NCI-H1092 (cell line): ENCODE results near the gene CFAP20DC.
"Not testable (repeated sequence)": the region's sequence is repeated elsewhere in the genome, so short reads cannot be mapped to it uniquely, and the experiment has no call there.

ENCODE experiments used
- DNase-seq: peaks from one replicate; lab custom pipeline; 2025; lab: John Stamatoyannopoulos, UW

Gene CFAP20DC

DNA sequence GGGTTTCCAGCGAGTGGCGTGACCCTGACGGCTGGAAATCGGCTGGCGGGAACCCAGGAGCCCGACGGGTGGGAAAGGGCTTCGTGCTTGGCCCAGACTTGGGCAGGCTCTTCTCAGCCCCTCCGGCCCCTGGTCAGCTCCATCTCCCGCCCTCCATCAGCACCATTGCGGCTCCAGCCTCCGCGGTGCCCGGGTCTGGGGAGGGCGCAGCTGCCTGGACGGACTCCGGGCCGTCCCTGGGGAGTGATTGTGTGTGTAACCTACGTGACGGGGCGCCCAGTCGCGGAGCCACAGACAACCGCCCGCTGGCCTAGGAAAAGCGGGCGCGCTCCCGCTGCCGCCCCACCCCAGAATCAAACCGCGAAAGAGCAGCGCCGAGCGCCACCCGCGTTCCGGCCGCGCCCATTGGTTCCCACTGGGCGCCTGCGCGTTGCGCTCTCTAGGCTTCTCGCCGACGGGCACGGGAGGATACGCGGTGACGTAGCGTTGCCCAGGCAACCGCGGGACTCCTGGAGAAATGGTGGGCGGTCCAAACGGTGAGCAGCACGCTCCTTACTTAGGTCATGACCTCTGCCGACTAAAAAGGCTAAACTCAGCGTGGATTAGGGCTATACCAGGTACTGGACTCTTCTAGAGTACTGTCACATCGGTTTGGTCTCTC lies at the start of gene CFAP20DC:
CFAP20DC (minus strand) TSS at position 355 of the 661 bp plus-strand sequence. CDS start 394 bp downstream, outside the sequence.
- DNase-seq: peak; percentile 91

DNA sequence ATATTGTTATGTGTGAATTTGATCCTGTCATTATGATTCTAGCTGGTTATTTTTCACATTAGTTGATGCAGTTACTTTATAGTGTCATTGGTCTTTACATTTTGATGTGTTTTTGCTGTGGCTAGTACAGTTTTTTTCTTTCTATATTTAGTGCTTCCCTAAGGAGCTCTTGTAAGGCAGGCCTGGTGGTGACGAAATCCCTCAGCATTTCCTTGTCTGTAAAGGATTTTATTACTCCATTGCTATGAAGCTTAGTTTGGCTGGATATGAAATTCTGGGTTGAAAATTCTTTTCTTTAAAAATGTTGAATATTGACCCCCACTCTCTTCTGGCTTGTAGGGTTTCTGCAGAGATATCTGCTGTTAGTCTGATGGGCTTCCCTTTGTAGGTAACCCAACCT lies 48.7 kb upstream of the CFAP20DC start:
- not testable (repeated sequence) for DNase-seq

DNA sequence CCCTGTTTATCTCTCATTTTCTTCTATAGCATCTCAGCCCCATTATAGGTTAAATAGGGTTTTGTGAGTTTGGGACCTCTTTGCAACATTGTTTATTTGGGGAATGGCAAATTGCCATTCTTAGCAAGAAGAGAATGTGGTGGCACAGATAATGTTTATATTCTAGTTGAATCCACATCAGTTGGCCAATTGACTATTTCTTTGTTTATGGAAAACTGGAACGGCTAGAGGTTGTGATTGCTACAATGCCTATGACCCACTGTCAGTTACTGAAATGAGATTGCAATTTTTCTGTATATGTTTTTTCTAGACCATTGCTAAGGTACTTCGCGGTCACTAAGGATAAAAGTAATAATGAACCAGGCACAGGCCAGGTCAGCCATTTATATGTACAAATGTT lies 44.6 kb upstream of the CFAP20DC start:
- no peak for DNase-seq

DNA sequence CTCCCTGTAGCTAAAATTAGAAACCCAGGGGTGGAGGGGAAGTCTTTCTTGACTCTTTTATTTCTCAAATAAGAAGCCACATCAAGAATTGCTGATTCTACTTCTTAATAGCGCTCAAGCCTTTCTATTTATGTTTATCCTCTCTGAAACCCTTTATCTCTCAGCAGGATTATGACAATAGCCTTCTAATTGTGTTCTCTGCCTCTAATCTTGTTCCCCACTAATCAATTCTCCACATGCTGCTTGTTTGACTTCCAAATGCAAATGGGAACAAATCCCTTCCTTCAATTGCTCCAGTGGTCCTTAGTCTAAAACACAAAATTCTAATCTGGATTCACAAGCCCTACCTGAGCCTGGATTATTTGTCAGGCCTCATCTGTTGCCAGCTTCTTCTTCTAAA lies 43.7 kb upstream of the CFAP20DC start:
- no peak for DNase-seq

DNA sequence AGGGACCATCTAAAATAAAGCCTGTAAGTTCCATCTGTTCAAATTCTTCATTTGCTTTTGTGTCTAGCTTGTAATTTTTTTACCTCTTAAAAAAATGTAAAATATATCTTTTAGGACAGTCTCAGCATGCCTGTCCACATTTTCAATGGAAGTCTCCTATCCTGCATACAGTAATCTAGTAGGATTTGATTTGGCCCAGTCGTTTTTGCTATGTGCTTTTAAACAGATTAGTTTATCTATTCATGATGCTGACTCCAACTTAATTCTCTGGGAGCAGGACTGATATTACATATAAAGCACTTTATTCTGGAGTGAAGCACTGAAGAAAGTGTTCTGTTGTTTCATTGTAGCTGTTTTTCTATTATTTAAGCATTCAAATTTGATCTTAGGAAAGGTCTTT lies 38.9 kb upstream of the CFAP20DC start:
- no peak for DNase-seq

DNA sequence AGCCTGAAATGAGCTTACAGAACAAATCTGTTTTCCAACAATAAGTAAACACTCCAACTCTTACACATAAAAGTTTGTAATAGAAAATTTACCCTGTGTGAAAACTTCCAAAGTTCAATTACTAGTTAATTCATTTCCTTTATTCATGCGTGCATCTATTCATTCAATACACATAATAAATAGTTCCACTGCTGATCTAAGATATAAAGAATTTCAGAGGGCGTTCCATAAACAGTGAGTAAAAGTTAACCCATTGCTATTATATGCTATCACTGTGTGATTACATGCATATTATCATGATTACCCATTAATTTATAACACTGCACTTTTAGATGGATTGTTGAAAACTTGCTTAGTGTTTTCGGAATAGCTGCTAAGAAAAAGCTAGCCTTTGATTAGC lies 36.2 kb upstream of the CFAP20DC start:
- no peak for DNase-seq

DNA sequence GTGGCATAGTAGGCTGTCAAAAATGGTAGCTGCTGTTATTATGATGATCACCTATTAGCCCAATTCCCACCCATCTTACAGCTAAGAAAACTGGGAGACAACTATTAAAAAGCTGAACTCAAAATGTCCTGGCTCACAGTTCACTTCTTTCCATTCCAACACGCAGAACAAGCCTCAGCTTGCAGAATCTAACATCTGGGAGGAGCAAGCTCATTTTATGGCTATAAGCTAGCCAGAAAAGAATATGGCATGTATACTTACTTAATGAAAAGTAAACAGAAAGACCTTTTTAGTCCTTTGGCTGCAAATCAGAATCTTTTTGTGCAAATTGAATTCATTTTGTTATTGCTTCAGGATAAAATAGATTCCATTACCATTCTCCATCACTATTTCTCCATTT lies 34.8 kb upstream of the CFAP20DC start:
- no peak for DNase-seq

DNA sequence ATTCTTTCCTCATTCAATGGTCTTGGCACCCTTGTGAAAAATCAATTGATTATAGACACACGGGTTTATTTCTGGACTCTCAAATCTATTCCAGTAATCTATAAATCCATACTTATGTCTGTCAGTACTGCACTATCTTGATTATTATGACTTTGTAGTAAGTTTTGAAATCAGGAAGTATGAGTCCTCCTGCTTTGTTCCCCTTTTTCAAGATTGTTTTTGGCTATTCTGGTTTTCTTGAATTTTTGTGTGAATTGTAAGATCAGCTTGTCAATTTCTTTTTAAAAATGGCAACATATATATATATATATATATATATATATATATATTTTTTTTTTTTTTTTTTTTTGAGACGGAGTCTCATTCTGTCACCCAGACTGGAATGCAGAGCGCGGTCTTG lies 32.3 kb upstream of the CFAP20DC start:
- no peak for DNase-seq

DNA sequence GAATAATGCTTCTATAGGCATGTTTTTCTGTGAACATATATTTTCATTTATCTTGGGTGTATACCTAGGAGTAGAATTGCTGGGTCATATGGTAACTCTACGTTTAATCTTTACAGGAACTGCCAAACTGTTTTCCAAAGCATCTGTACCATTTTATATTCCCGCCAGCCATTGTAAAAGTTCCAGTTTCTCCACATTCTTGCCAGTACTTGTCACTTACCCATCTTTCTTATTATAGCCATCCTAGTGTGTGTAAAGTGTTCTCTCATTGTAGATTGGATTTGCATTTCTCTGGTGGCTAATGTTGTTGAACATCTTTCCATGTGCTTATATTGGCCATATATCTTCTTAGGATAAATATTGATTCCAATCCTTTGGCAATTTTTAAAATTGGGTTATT lies 31.2 kb upstream of the CFAP20DC start:
- DNase-seq: no peak

DNA sequence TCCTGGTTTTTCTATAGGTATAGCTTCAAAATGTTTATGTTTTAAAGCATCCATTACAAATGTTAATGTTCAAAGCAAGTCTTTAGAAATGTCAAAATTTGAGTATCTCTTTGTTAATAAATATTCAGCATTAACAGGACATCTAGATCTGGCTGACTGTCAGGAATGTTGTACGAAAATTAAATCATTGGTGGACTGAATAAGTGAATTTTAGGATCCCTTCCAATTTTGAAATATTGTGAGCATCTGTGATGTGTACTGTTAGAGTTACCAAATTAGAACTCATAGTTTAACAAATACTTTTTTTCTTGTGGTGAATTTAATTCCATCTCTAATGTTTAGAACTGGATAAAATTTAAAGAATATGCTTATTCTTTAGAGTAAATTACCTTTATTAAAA lies 30.1 kb upstream of the CFAP20DC start:
- no peak for DNase-seq

DNA sequence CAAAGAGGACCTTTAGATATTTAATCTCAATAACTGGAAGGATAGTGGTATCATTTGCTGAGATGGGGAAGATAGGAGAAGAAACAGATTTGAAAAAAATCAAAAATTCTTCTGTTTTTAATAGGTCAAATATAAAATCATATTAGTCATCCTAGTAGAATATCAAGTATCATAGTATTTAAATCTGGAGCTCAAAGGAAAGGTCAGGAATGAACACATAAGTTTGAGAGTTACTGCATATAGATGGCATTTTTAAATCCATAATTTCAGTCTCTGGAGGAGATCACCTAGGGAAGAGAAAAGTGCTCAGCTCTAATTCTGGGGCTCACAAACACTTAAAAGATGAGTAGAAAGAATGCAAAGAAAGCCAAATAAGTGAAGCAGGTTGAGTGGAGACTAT lies 24.9 kb upstream of the CFAP20DC start:
- DNase-seq: no peak

DNA sequence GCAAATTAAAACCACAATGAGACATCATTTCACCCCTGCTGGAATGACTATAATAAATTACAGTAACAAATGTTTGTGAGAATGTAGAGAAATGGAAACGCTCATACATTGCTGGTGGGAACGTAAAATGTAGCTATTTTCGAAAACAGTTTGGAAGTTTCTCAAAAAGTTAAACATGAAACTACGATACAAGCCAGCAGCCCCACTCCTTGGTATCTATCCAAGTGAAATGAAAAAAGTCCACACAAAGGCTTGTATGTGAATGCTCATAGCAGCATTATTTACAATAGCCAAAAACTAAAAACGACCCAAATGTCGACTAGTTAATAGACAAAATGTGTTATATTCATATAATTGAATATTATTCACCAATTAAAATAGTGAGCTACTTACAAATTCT lies 22.9 kb upstream of the CFAP20DC start:
- no peak for DNase-seq

DNA sequence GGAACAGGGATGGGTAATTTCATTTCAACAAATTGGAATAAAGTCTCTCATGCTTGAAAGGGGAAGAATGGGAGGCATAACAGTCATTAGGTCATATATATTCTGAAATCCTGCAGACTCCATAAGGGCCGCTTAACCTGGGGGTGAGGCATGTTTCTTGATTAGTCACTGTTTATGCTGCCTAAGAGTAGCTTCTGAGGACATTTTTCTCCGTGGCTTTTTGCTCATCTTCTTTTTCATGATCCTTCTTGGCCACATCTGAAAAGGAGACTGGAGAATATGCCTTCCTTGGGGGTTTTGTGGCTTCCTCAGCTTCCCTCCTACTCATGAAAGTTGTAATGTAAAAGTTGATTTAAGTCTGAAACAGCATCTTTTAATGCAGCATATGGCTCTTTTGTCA lies 20.0 kb upstream of the CFAP20DC start:
- no peak for DNase-seq

DNA sequence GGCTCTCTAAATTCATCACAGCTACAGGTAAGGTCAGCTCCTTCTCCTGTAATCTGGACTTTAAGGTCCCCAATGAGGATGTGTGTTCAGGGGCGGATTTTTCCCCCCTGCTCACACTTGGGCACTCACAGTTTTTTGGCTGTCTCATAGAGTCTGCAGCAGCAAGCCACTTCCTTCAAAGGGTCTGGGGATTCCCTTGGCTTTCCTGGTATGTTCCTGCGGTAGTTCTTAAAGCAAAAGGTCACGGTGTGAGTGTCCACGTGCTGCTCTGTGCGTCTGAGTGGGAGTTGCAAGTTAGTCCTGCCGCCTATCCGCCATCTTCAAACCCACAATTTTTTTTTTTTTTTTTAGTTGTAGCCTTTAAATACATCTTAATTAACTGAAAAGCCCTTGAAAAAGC lies 15.4 kb upstream of the CFAP20DC start:
- DNase-seq: no peak

DNA sequence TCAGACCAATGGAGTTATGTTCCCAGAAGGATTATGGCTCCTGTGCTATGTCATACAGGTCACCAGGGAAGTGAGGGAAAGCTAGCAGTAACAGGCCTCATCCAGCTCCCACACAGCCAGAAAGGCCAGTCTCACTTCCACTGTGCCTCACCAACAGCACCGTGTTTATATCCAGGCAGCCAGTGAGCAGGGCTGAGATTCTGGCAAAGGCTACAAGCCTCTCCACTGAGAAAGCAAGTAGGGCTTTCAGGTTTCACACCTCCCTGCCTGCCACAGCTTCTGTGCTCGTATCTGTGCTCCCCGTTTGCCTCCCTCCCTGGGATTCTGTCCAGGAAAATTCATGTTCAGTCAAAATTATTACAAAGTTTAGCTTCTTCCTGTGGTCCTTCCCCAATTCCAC lies 14.9 kb upstream of the CFAP20DC start:
- DNase-seq: no peak

DNA sequence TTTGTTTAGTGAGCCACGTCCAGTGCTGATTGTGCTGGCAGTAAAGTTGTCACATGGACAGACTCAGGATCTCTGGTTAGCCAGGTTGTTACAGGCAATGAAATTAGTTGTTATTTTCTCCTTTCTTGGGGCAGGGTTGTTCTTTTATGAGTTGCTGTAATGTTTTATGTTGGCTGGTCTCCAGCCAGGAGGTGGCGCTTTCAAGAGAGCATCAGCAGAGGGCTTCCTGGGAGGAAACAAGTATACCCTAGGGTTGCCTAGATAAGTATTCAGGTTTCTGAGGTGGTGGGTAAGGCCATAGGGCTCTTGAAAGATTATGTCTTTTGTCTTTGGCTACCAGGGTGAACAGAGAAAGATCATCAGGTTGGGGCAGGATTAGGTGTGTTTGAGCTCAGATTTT lies 14.5 kb upstream of the CFAP20DC start:
- no peak for DNase-seq

DNA sequence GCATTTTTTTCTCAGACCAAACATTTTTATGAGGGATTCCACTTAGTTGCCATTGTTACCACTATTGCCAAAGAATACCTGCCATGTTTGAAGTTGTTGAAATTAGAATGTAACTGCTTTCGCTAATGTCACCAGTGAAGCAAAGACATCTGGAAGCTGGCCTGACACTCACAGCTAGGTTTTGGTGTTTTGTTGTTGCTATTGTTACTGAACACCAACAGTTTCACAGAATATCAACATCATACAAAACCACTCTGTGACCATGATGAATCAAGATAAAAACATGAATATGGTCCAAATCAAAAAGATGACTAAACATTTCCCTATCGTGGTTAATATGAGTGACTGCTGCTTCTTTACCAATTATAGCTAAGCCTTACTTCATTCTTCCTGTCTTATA lies 6.9 kb upstream of the CFAP20DC start:
- no peak for DNase-seq

DNA sequence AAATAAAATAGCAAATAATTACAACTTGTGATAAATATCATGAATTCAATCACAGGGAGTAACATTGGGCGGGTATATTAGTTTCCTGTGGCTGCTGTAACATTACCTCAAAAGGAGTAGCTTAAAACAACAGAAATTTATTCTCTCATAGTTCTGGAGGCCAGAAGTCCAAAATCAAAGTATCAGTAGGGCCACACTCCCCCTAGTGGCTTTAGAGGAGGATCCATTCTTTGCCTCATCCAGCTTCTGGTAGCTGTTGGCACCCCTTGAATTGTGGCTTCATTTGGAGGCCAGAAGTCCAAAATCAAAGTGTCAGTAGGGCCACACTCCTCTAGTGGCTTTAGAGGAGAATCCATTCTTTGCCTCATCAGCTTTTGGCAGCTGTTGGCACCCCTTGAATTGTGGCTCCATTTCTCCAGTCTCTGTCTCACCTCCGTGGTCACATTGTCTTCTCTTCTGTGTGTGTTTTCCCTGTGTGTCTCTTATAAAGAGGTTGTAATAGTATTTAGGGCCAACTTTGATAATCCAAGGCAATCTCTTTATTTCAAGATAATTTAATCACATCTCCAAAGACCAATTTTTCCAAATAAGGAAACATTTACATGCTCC lies 3.1 kb upstream of the CFAP20DC start:
- no peak for DNase-seq

DNA sequence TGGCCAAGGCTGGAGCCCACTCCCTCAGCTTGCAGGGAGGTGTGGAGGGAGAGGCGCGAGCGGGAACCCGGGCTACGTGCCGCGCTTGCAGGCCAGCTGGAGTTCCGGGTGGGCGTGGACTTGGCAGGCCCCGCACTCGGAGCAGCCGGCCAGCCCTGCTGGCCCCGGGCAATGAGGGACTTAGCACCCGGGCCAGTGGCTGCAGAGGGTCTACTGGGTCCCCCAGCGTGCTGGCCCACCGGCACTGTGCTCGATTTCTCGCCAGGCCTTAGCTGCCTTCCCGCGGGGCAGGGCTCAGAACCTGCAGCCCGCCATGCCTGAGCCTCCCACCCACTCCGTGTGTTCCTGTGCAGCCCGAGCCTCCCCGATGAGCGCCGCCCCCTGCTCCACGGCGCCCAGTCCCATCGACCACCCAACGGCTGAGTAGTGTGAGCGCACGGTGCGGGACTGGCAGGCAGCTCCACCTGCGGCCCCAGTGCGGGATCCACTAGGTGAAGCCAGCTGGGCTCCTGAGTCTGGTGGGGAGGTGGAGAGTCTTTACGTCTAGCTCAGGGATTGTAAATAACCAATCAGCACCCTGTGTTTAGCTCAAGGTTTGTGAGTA lies 1.1 kb upstream of the CFAP20DC start:
- DNase-seq: not testable (repeated sequence)

DNA sequence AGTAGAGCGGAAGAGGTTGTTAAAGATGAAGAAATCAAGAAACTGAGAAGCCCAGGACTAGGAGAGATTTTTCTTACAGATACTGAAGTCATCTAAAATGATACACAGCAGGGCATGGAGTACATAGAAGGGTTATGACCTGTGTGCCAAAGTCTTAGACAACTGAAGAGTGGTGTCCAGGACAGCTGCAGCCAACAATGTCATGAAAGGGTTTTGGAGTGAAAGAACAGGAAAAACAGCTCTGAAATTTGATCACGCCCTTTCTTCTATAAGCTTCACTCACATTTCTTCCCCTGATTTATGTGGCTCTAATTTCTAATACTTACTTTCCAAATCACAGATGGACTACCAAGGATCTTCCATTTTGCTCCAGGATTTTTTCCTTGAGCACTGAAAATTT lies 3.0 kb downstream of the CFAP20DC start:
- no peak for DNase-seq

DNA sequence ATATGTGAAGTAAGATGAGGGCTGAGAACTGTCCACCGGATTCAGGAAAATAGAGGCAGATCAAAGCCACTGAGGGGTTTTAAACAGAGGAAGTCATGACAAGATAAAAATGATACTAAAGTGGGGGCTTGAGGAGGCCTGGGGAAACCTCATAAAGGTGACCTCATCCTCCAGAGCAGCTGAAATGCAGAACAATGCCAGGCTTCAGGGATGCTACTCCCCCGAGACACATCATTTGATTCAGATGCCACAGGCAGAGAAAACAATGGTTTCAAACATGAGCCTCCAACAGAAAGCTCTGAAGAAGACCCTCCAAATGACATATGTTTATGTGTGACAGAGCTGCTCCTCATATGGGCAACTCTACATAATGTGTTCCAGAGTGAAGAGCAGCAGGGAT lies 6.4 kb downstream of the CFAP20DC start:
- DNase-seq: peak; percentile 20

DNA sequence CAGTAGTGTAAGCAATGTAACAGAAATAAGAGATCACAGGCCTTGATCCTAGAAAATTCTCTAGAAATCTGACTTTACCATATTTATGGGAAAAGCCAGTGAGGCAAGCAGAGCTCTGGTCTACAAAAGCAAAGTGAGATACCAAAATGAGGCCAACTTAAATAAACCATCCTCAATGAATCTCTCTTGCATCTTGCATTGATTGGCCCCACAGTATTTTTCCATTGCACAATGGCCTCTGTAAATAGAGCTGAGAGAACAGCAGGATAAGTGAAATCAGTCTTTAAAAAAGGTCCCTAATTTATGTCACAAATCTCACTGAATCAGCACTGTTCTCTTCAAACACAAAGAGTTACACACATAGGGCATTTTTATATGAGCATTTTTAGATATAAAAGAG lies 8.9 kb downstream of the CFAP20DC start:
- no peak for DNase-seq

DNA sequence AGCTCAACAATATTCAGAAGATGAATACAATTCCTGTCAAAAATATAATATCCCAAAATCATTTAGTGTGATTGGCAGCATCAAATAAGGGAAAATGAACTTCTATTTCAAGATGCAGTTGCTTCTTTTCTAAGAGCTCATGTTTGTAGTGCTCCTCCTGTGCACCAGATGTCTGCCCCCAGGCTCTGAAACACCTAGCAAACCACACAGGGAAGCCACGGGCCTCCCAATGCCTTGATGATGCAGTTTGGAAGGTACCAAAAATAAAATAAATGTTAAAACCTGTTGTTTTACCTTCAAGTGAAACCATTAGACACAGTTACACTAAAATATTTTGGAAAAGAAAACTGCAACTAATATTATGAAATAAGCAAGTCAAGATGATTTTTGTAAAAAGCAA lies 22.2 kb downstream of the CFAP20DC start:
- no peak for DNase-seq

DNA sequence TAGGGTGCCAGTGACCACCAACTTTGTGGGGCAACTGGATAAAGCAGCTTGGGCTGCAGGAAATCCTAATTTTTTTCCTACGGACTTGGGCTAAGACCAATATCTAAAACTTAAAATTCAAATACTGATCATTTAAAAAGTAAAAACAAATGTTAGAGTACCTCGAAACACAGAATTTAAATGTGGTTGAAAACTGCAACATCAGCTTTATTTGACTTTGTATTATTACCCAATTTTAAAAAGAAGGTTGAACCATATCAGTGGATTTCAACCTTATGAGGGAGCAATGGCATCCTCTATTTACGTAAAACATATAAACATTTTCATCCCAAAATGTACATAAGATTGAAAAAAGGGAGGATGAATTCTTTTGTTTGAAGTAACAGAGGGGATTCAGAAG lies 26.2 kb downstream of the CFAP20DC start:
- no peak for DNase-seq
